Measurements from ENCODE around the gene NTRK2.

NTRK2 gene

DNA sequence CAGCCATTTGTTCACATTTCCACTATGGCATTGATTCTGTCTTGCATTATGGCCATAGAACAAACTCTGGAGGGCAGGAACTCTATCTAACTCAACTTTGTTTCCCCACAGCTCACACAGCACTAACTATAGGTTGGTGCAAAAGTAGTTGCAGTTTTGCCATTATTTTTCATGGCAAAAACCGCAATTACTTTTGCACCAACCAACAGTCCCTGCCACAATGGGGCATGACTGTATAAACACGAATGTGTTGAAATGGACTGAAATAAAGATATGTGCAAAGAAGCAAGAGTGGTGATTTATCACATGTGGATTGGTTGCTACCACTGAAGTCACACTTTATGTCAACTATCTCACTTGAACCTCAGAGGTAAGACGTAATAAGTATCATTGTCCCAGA, 338.7 kb downstream of the NTRK2 start:
- CTCF ChIA-PET: no interaction called here
- H3K27ac ChIP-seq (ENCODE audit: extremely low read depth, low read depth, low read length): no peak overlapping the region
- H3K4me3 ChIP-seq (ENCODE audit: low read depth, low read length): no peak overlapping the region
- POLR2A ChIA-PET: no interaction called here
- no peaks in the 10 kb centered on the region for H3K9me3 ChIP-seq (ENCODE audit: control insufficient read depth, insufficient read depth, low read depth, low read length)
- H3K4me1 ChIP-seq (ENCODE audit: control insufficient read depth, insufficient read depth, low read length): no peaks in the 10 kb centered on the region
- TF ChIP-seq OSR2 (tag by site-specific recombination; IDR thresholded peaks at IDR 0.05) (no peak), GLI4 (tag by site-specific recombination; IDR thresholded peaks at IDR 0.05) (no peak), ZNF112 (tag by site-specific recombination; IDR thresholded peaks at IDR 0.05) (no peak), ZNF707 (tag by site-specific recombination; IDR thresholded peaks at IDR 0.05) (no peak), TCF7L2 (IDR thresholded peaks at IDR 0.05; ENCODE audit: borderline replicate concordance, low read depth, low read length) (no peak), ZNF311 (tag by site-specific recombination; IDR thresholded peaks at IDR 0.05; ENCODE audit: borderline replicate concordance) (no peak), ZNF2 (tag by site-specific recombination; IDR thresholded peaks at IDR 0.05) (no peak), TRIM28 (IDR thresholded peaks at IDR 0.05; ENCODE audit: borderline replicate concordance, low read length) (no peak), IKZF3 (tag by site-specific recombination; IDR thresholded peaks at IDR 0.05) (no peak), GFI1B (tag by site-specific recombination; IDR thresholded peaks at IDR 0.05) (no peak), ZNF791 (tag by site-specific recombination; IDR thresholded peaks at IDR 0.05) (no peak), SETDB1 (IDR thresholded peaks at IDR 0.05; ENCODE audit: insufficient read length, low read length) (no peak), ZNF248 (tag by site-specific recombination; IDR thresholded peaks at IDR 0.05) (no peak), SP3 (tag by site-specific recombination; IDR thresholded peaks at IDR 0.05) (no peak), ZNF19 (tag by site-specific recombination; IDR thresholded peaks at IDR 0.05; ENCODE audit: low read depth) (no peak)
- TF ChIP-seq, protein P1, sequence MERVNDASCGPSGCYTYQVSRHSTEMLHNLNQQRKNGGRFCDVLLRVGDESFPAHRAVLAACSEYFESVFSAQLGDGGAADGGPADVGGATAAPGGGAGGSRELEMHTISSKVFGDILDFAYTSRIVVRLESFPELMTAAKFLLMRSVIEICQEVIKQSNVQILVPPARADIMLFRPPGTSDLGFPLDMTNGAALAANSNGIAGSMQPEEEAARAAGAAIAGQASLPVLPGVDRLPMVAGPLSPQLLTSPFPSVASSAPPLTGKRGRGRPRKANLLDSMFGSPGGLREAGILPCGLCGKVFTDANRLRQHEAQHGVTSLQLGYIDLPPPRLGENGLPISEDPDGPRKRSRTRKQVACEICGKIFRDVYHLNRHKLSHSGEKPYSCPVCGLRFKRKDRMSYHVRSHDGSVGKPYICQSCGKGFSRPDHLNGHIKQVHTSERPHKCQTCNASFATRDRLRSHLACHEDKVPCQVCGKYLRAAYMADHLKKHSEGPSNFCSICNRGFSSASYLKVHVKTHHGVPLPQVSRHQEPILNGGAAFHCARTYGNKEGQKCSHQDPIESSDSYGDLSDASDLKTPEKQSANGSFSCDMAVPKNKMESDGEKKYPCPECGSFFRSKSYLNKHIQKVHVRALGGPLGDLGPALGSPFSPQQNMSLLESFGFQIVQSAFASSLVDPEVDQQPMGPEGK (tag by site-specific recombination; IDR thresholded peaks at IDR 0.05): no peak
- TF ChIP-seq, protein P2, sequence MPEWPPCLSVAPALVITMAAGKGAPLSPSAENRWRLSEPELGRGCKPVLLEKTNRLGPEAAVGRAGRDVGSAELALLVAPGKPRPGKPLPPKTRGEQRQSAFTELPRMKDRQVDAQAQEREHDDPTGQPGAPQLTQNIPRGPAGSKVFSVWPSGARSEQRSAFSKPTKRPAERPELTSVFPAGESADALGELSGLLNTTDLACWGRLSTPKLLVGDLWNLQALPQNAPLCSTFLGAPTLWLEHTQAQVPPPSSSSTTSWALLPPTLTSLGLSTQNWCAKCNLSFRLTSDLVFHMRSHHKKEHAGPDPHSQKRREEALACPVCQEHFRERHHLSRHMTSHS (tag by site-specific recombination; IDR thresholded peaks at IDR 0.05): no peak
- no peaks in the 10 kb centered on the region for H3K36me3 ChIP-seq (ENCODE audit: control insufficient read depth in 2 of 2, insufficient read depth in 1 of 2, low read length in 2 of 2)

DNA sequence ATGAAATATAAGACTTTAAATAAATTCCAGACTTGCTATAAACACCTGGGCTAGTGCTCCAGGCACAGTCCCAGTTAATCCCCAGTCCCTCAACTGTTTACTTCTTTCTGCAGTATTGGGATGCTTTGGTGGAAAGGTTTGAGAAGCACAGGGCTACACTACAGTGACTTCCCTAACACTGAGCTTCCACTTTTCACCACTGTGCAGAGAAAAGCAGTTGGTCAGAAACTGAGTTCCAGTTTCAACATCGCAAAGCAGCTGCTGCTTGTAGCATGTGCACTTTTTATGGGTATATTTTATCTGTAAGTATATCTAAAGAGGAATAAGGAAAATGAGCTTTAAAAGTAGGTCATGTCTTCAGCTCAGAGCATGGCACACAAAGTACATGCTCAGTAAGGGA, 339.7 kb downstream of the NTRK2 start:
- TF ChIP-seq ZNF341 (tag by site-specific recombination; IDR thresholded peaks at IDR 0.05; ENCODE audit: low read depth) (no peak), ZNF138 (tag by site-specific recombination; IDR thresholded peaks at IDR 0.05; ENCODE audit: borderline replicate concordance) (no peak), ZNF132 (tag by site-specific recombination; IDR thresholded peaks at IDR 0.05; ENCODE audit: borderline replicate concordance) (no peak), HOXD13 (CRISPR knock-in tag; IDR thresholded peaks at IDR 0.05; ENCODE audit: borderline replicate concordance) (no peak), ZNF221 (tag by site-specific recombination; IDR thresholded peaks at IDR 0.05; ENCODE audit: borderline replicate concordance) (no peak), ZNF366 (tag by site-specific recombination; conservative IDR thresholded peaks at IDR 0.05) (no peak), ZNF654 (tag by site-specific recombination; IDR thresholded peaks at IDR 0.05; ENCODE audit: low read depth) (no peak), ZNF561 (tag by site-specific recombination; IDR thresholded peaks at IDR 0.05; ENCODE audit: borderline replicate concordance) (no peak), ZNF223 (tag by site-specific recombination; IDR thresholded peaks at IDR 0.05) (no peak)
- TF ChIP-seq, protein P3, sequence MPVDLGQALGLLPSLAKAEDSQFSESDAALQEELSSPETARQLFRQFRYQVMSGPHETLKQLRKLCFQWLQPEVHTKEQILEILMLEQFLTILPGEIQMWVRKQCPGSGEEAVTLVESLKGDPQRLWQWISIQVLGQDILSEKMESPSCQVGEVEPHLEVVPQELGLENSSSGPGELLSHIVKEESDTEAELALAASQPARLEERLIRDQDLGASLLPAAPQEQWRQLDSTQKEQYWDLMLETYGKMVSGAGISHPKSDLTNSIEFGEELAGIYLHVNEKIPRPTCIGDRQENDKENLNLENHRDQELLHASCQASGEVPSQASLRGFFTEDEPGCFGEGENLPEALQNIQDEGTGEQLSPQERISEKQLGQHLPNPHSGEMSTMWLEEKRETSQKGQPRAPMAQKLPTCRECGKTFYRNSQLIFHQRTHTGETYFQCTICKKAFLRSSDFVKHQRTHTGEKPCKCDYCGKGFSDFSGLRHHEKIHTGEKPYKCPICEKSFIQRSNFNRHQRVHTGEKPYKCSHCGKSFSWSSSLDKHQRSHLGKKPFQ (tag by site-specific recombination; IDR thresholded peaks at IDR 0.05): no peak
- Histone ChIP-seq H3K4me3 (ENCODE audit: low read depth, low read length) (no peak overlapping the region), H3K4me1 (ENCODE audit: control insufficient read depth, insufficient read depth, low read length) (no peaks in the 10 kb centered on the region), H3K9me3 (ENCODE audit: control insufficient read depth, insufficient read depth, low read depth, low read length) (no peaks in the 10 kb centered on the region), H3K27ac (ENCODE audit: extremely low read depth, low read depth, low read length) (no peak overlapping the region), H3K36me3 (ENCODE audit: control insufficient read depth in 2 of 2, insufficient read depth in 1 of 2, low read length in 2 of 2) (no peaks in the 10 kb centered on the region)
- POLR2A ChIA-PET: no interaction called here
- CTCF ChIA-PET: no interaction called here

Data from HEK293 (cell line).